Esophagus (tissue), 2 donors: ENCODE results near the gene SCRN2. TPM values are rescaled to one million over a fixed set of nuclear protein-coding genes. Genes with fewer than 3 reads are reported as not detected.

Experiments used
- H3K27ac ChIP-seq, 2 donors: one replicate each; pipeline ENCODE4 v1.5.1; 2013; ENCODE audit warnings: low read depth in 2 of 2, mild to moderate bottlenecking in 2 of 2, inconsistent platforms in 1 of 2, low read length in 1 of 2, moderate library complexity in 1 of 2
- H3K27me3 ChIP-seq, 2 donors: one replicate each; pipeline ENCODE4 v1.6.1; 2013; ENCODE audit warnings: low read length in 2 of 2, control low read depth in 1 of 2, mild to moderate bottlenecking in 1 of 2; ENCODE audit not compliant: insufficient read depth in 2 of 2, control insufficient read depth in 1 of 2
- H3K36me3 ChIP-seq, 2 donors: one replicate each; pipeline ENCODE4 v1.6.1; 2013; ENCODE audit warnings: low read length in 1 of 2; ENCODE audit not compliant: control insufficient read depth in 2 of 2, insufficient read depth in 2 of 2
- H3K4me1 ChIP-seq, 2 donors: one replicate each; pipeline ENCODE4 v1.6.1; 2013; ENCODE audit warnings: low read length in 1 of 2; ENCODE audit not compliant: control insufficient read depth in 2 of 2, insufficient read depth in 2 of 2
- H3K4me3 ChIP-seq, 2 donors: one replicate each; pipeline ENCODE4 v1.5.1; 2013; ENCODE audit warnings: low read length in 2 of 2, mild to moderate bottlenecking in 2 of 2, low read depth in 1 of 2, moderate library complexity in 1 of 2
- H3K9me3 ChIP-seq, 2 donors: one replicate each; pipeline ENCODE4 v1.6.1; 2013; ENCODE audit warnings: mild to moderate bottlenecking in 2 of 2, low read depth in 1 of 2, low read length in 1 of 2, moderate library complexity in 1 of 2; ENCODE audit not compliant: control insufficient read depth in 2 of 2, insufficient read depth in 1 of 2
- WGBS, 2 donors: extraction: QIAGEN DNeasy Blood & Tissue Kit; methylation state at CpG; one replicate each; pipeline ENCODE4 v1.1.7; 2013; 5-methylcytosine and 5-hydroxymethylcytosine counted together
- polyA plus RNA-seq, 2 donors: library from polyadenylated mRNA; stranded (reverse); fragments of 200-250 nt; gene quantifications; one replicate each; pipeline ENCODE4 v1.2.3, GENCODE V29; 2013
- donor health status: healthy with polysubstance abuse.
- donor health status: Bipolar disorder and iron deficiency.

Gene SCRN2
- polyA plus RNA-seq, 2 donors = 28.6 to 34.7 TPM

GRCh38 chr17:47871048-47871447 is 30.0 kb upstream of the SCRN2 start:
- H3K27me3 ChIP-seq = no peaks in the 10 kb centered on the region
- no peaks in the 10 kb centered on the region for H3K36me3 ChIP-seq
- peaks cover 5 to 6% of the 10 kb centered on the region in 2 donors for H3K4me1 ChIP-seq
- H3K27ac ChIP-seq = no peak overlapping the region
- H3K4me3 ChIP-seq = no peak overlapping the region
- H3K9me3 ChIP-seq = no peaks in the 10 kb centered on the region

DNA sequence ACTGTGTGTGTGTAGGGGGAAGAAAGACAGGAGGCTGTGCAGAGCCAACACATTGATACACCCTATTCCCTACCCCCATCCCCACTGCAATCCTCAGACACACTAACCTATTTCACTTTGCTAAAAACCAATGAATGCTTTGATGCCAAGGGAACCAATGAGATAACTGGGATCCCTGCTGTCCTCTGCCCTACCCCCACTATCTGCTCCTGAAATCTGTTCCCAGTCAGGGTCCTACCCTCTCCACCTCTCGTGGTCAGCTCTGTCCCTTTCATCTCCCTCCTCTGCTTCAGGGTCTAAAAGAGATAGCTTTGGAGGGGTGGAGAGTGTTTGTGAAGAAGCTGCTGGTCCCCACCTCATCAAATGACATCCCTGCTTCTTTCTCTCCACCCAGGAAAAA is 29.0 kb upstream of the SCRN2 start:
- H3K4me3 ChIP-seq = no peak overlapping the region
- no peaks in the 10 kb centered on the region for H3K27me3 ChIP-seq
- WGBS, 2 donors = 48 to 53% methylated on average over 1 of the region's 1 CpG
- H3K4me1 ChIP-seq = peaks cover 5 to 6% of the 10 kb centered on the region in 2 donors
- H3K36me3 ChIP-seq = no peaks in the 10 kb centered on the region
- H3K27ac ChIP-seq = no peak overlapping the region
- no peaks in the 10 kb centered on the region for H3K9me3 ChIP-seq

DNA sequence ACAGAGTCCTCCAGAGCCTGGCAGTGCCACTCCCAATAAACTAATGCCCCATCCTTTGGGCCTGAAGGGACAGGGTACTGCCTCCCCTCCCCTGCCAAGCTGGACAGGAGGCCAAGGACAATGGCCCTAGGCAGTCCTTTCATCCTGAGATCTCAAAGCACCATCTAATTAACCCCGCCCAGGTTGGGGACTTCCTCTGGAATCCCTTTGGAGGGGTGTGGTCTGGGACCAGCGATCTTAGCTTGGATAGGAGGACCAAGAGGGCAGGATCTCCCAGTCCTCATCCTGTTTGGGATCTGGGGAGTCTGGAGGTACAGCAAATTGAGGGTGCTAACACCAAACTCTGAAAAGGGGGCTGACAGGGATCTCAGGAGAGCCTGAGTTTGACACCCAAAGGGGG is 28.0 kb upstream of the SCRN2 start:
- Histone ChIP-seq H3K36me3 (no peaks in the 10 kb centered on the region), H3K27me3 (no peaks in the 10 kb centered on the region)

DNA sequence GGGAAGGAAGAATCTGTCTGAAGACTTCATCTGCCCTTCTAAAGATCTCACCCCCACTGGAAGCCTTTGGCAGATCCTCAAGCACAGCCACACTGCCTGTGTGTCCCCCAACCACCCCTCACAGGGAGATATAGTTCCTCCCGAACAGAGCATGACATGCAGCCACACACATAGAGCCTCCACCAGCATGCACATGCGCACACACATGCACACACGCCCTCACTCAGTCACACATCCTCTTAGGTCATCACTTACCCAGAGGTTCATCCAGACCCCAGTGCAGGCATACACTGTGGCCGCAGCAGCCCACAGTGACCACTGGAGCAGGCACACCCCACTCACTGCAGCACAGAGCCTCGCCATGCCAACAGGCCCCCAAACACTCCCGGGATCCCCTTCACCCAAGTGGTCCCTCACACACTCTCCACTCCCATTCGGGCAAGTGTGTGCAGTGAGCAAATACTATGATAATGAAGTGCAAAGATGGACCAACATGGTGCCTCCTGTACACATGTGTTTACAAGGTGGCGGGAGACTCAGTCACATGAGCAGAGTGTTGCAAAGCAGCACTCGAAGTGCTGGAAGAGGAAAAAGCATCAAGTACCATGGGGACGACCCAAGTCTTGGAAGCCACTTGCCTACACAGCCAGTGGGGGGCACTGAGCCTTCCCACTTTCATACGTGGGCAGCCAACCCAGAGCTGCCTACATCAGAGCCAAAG is 26.9 kb upstream of the SCRN2 start:
- WGBS, 2 donors = 88 to 91% methylated on average over 10 to 11 of the region's 11 CpGs
- Histone ChIP-seq H3K27me3 (no peaks in the 10 kb centered on the region), H3K4me1 (peaks cover 5 to 11% of the 10 kb centered on the region in 2 donors), H3K27ac (no peak overlapping the region), H3K4me3 (no peak overlapping the region), H3K36me3 (no peaks in the 10 kb centered on the region), H3K9me3 (no peaks in the 10 kb centered on the region)

More for the DNA sequence above, 28.0 kb upstream of the SCRN2 start:
- Histone ChIP-seq H3K9me3 (no peaks in the 10 kb centered on the region), H3K27ac (no peak overlapping the region), H3K4me3 (no peak overlapping the region), H3K4me1 (peaks cover 5 to 11% of the 10 kb centered on the region in 2 donors)
- WGBS, 2 donors = 47 to 54% methylated on average over 2 of the region's 2 CpGs

GRCh38 chr17:47866941-47867340 is 25.9 kb upstream of the SCRN2 start:
- 50 to 55% methylated on average over 20 of the region's 20 CpGs for WGBS, 2 donors
- H3K27ac ChIP-seq = no peak overlapping the region
- H3K4me3 ChIP-seq = no peak overlapping the region
- H3K36me3 ChIP-seq = no peaks in the 10 kb centered on the region
- H3K9me3 ChIP-seq = no peaks in the 10 kb centered on the region
- peaks cover 5% of the 10 kb centered on the region in 2 donors for H3K4me1 ChIP-seq
- no peaks in the 10 kb centered on the region for H3K27me3 ChIP-seq

- 33 to 47% methylated on average over 7 of the region's 7 CpGs for WGBS, 2 donors
- Histone ChIP-seq H3K27ac (peak overlapping the region in 1 of 2 donors; percentile 50), H3K9me3 (no peaks in the 10 kb centered on the region), H3K4me3 (no peak overlapping the region), H3K36me3 (no peaks in the 10 kb centered on the region), H3K4me1 (peaks cover 5% of the 10 kb centered on the region in 2 donors), H3K27me3 (no peaks in the 10 kb centered on the region)
Measured at GRCh38 chr17:47864791-47865216, 23.7 kb upstream of the SCRN2 start.

DNA sequence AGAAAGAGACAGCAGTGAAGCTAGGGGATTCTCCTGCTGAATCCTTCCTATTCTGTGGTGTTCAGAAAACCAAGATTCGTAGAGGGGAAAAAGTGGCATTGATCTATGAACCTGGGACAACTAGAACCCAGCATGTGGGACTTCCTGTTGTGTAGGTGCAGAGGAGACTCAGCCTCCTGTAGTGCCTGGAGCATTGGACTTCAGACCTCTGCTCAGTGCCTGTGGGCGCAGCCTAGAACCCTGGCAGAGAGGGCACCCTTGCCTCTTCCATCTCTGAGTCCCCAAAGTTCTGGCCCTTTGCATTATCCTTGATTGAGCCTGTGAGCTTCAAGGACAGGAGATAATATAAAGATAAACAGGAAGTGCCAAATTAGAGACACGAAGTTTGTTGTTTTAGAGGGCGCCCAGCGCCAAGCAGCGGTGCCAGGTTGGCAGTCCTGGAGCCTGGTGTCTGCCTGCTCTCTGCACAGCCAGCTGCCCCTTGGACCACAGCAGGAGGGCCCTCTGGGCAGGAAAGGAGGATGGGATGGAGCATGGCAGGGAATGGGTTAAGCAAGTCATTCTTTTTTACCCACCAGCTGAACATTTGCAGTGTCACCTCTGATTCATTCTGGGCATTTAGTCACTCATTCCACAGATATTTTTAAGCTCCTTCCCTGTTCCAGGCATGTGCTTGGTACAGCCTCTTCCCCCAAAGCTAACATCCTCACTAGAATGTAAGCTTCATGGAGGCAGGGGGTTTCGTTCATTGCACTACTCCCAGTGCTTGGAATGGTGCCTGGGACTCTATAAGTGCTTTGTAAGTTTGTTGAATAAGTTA is 21.8 kb upstream of the SCRN2 start:
- Histone ChIP-seq H3K4me3 (no peak overlapping the region), H3K27ac (no peak overlapping the region), H3K9me3 (no peaks in the 10 kb centered on the region), H3K36me3 (no peaks in the 10 kb centered on the region), H3K4me1 (peaks cover 5% of the 10 kb centered on the region in 2 donors), H3K27me3 (no peaks in the 10 kb centered on the region)
- 58 to 64% methylated on average over 7 of the region's 7 CpGs for WGBS, 2 donors

GRCh38 chr17:47860386-47860785 is 19.3 kb upstream of the SCRN2 start:
- H3K36me3 ChIP-seq = no peaks in the 10 kb centered on the region
- H3K27ac ChIP-seq = no peak overlapping the region
- no peaks in the 10 kb centered on the region for H3K9me3 ChIP-seq
- no peak overlapping the region for H3K4me3 ChIP-seq
- H3K27me3 ChIP-seq = peaks cover 0 to 4% of the 10 kb centered on the region in 2 donors
- H3K4me1 ChIP-seq = peaks cover 0 to 5% of the 10 kb centered on the region in 2 donors
- 78 to 89% methylated on average over 5 of the region's 5 CpGs for WGBS, 2 donors

DNA sequence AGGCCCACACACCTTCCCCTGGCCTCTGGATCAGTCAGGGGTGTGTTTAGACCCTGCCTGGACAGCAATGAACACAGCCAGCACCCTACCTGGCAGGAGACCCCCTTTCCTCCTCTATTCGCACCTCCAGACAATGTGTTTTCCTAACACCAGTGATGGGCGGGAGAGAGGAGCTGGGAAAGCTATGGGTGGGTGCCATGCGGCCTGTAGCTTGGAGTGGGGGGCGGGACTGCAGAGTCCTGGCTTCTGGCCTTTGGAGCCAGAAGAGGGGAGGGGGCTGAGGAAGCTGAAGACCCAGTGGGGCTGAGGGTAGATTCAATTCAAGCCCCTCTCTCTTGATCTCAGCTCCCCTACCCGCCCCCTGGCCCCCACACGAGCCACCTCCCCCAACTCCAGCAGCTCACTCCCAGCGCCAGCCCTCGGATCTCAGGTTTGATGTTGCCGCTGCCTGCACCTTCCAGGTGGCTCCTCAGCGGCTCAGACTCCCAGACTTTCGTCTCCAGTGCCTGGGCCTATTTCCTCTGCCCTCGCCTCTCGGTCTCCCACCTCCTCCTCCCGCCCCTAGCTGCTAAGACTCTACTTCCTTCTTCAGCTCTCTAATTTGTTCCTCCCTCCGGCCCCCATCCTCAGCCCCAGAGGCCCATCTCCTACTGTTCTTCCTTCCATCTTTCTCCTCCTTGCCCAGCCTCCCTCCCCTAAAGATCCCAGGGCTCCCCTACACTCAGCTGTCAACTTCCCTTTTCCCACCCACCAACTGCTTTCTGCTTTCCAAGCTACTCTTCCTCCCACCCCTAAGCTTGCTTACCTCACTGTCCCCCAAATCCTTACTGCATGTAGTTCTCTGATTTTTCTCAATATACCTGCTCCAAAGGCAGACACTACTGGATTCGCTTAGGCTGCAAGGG is 16.7 kb upstream of the SCRN2 start:
- Histone ChIP-seq H3K4me1 (no peaks in the 10 kb centered on the region), H3K9me3 (no peaks in the 10 kb centered on the region), H3K4me3 (no peak overlapping the region), H3K27ac (no peak overlapping the region), H3K27me3 (peaks cover 4 to 7% of the 10 kb centered on the region in 2 donors), H3K36me3 (no peaks in the 10 kb centered on the region)
- WGBS, 2 donors = 71 to 87% methylated on average over 16 of the region's 16 CpGs
